MCF 10A (cell line): Measurements from ENCODE around the gene TCEA2. TPM values are rescaled to one million over a fixed set of nuclear protein-coding genes. Genes with fewer than 3 reads are reported as not detected.

Experiments used
- BruUV-seq: library from RNA; stranded (reverse); fragments of 400-500 nt; replicated peaks from 2 replicates; lab custom pipeline; 2021; lab: Mats Ljungman, UMichigan
- CTCF ChIA-PET: fragments of 300-600 bp; sonication (Branson Sonifier 250); formaldehyde crosslinking; extraction: SDS; loops from one replicate; lab custom pipeline; 2021; ENCODE audit warnings: antibody characterized with exemption, inconsistent platforms; lab: Yijun Ruan, JAX
- POLR2A ChIA-PET: fragments of 300-600, 350-650 bp; sonication (Branson Sonifier 250); formaldehyde crosslinking; extraction: SDS; loops from one replicate; lab custom pipeline; 2020; ENCODE audit warnings: antibody characterized with exemption, inconsistent platforms; lab: Yijun Ruan, JAX
- DNase-seq: peaks from one replicate; pipeline ENCODE4 v3.0.0-alpha.2; 2018; ENCODE audit not compliant: unreplicated experiment
- H3K27ac Mint-ChIP-seq: one replicate; pipeline ENCODE4 v1.8.0; 2022; ENCODE audit warnings: mild to moderate bottlenecking, low read depth, mixed read lengths; ENCODE audit not compliant: unreplicated experiment
- H3K27me3 Mint-ChIP-seq: one replicate; pipeline ENCODE4 v1.8.0; 2022; ENCODE audit warnings: mixed read lengths; ENCODE audit not compliant: insufficient read depth, unreplicated experiment
- H3K36me3 Mint-ChIP-seq: one replicate; pipeline ENCODE4 v1.8.0; 2022; ENCODE audit warnings: mild to moderate bottlenecking, moderate library complexity, mixed read lengths; ENCODE audit not compliant: insufficient read depth, unreplicated experiment
- H3K4me1 Mint-ChIP-seq: one replicate; pipeline ENCODE4 v1.8.0; 2022; ENCODE audit warnings: mixed read lengths; ENCODE audit not compliant: insufficient read depth, unreplicated experiment
- H3K4me3 Mint-ChIP-seq: one replicate; pipeline ENCODE4 v1.8.0; 2022; ENCODE audit warnings: mild to moderate bottlenecking, moderate library complexity, mixed read lengths; ENCODE audit not compliant: unreplicated experiment
- H3K9me3 Mint-ChIP-seq: one replicate; pipeline ENCODE4 v1.8.0; 2022; ENCODE audit warnings: mixed read lengths; ENCODE audit not compliant: unreplicated experiment
- intact Hi-C: fragments of 100-400 bp; cut with micrococcal nuclease; formaldehyde crosslinking; loops from 2 replicates; pipeline ENCODE4 v1.14.1; 2022
- total RNA-seq: library from RNA; stranded (reverse); gene quantifications from 2 replicates; pipeline ENCODE4 v1.2.3, GENCODE V29; 2022
- TF ChIP-seq, protein P1 (sequence below): fragments of 200-600 bp; IDR thresholded peaks from one replicate; pipeline ENCODE4 v1.8.0; 2022; ENCODE audit warnings: antibody characterized with exemption, mild to moderate bottlenecking; ENCODE audit not compliant: unreplicated experiment

The TCEA2 gene
- total RNA-seq, 1 experiment from 2014 or later, result 30.8 TPM

DNA sequence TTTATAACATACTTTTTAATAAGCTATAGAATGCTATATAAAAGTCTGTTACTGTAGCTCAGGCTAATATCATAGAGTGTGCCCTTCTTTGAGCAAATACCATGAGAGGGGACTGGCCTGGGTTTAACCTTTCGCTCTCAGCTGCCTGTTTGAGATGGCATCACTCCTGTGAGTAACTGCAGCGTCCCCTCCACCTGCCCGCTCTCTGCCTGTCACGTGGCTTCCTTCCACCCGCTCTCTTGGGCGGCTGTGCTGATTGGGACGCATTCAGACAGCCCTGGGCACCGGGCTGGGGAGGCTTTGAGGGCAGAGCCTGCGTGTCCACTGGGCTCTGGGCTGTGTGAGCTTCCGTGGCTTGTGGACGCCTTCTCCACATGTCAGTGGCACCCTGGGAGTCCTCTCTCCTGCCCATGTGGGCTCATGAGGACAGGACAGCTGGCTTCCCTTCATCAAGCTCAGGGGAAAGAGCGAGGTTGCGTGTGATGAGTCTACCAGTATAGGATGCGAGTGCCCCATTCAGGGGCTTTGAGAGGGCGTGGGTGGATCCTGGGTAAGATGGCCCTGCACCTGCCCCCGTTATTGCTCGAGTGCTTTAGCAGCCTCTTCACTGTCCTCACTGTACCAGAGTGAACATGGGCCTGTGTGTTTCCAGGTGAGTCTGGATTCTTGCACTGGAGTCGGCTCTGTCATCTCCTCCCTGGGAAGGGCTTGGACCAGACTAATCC is 37.7 kb upstream of the TCEA2 start:
- intact Hi-C loops, result no loop called here
- Mint-ChIP-seq H3K27me3 (no peaks in the 10 kb centered on the region), H3K4me3 (no peak overlapping the region), H3K4me1 (no peaks in the 10 kb centered on the region), H3K27ac (no peak overlapping the region), H3K36me3 (peaks cover 84% of the 10 kb centered on the region), H3K9me3 (no peaks in the 10 kb centered on the region)
- CTCF ChIA-PET, result interaction anchor here (0.6 to 1.5 kb wide), 3 partner anchors 13 to 529 kb away, joined by 3 to 10 read pairs (median 3); no protein-coding TSS in a partner anchor
- no peak for DNase-seq
- BruUV-seq, result no TSS peak
- POLR2A ChIA-PET, result interaction anchor here (1.0 kb wide), 1 partner anchor 54 kb away, joined by 4 read pairs; the partner anchor contains the start of genes OPRL1 and RGS19
- TF ChIP-seq, protein P1, sequence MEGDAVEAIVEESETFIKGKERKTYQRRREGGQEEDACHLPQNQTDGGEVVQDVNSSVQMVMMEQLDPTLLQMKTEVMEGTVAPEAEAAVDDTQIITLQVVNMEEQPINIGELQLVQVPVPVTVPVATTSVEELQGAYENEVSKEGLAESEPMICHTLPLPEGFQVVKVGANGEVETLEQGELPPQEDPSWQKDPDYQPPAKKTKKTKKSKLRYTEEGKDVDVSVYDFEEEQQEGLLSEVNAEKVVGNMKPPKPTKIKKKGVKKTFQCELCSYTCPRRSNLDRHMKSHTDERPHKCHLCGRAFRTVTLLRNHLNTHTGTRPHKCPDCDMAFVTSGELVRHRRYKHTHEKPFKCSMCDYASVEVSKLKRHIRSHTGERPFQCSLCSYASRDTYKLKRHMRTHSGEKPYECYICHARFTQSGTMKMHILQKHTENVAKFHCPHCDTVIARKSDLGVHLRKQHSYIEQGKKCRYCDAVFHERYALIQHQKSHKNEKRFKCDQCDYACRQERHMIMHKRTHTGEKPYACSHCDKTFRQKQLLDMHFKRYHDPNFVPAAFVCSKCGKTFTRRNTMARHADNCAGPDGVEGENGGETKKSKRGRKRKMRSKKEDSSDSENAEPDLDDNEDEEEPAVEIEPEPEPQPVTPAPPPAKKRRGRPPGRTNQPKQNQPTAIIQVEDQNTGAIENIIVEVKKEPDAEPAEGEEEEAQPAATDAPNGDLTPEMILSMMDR, result no peak

DNA sequence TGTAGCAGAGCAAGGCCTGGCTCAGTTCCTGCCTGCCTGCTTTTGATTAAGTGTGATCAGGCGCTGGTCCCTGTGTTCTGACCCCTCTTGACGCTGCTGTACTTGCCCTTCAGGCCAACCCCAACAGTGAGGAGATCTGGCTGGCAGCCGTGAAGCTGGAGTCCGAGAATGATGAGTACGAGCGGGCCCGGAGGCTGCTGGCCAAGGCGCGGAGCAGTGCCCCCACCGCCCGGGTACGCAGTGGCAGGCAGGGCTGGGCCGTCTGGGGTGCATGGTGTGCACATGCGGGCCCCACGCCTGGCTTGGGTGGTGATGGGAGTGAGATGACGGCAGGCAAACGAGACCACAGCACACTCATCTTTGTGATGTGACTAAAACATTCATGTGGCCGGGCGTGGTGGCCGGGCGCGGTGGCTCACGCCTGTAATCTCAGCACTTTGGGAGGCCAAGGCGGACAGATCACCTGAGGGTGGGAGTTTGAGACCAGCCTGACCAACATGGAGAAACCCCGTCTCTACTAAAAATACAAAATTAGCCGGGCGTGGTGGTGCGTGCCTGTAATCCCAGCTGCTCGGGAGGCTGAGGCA is 37.1 kb upstream of the TCEA2 start:
- POLR2A ChIA-PET, result no interaction called here
- no TSS peak for BruUV-seq
- no peak overlapping the region for H3K4me3 Mint-ChIP-seq

DNA sequence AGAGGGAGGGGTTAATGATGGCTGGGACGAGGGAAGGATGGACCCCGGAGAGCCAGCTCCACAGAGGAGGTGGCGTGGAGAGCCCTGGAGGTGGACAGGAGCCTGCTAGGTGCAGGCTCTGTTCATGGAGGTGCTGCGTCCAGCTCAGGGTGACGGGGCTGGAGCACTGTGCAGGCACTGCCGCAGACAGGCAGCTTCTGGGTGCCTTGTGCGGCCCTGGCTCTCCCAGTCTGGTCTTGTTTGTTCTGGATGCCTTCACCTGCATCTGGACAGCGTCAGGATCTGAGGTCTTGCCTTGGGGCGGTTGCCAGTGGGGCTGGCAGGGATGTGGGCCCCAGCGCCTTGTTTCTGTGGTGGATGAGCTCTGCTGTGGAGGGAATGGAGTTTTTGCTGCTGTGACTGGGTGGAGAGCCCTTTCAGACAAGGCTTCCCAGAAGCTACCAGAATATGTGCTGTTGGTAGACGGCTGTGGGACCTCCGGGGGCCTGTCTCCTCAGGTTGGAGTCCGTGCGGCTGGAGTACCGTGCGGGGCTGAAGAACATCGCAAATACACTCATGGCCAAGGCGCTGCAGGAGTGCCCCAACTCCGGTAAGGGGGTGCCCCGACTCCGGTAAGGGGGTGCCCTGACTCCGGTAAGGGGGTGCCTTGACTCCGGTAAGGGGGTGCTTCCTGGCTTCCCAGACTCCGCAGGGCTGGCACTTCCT is 34.9 kb upstream of the TCEA2 start:
- CTCF ChIA-PET, result interaction anchor here (0.9 to 2.9 kb wide), 4 partner anchors 10 to 242 kb away, joined by 3 to 38 read pairs (median 4); no protein-coding TSS in a partner anchor
- H3K27ac Mint-ChIP-seq, result no peak overlapping the region
- POLR2A ChIA-PET, result interaction anchor here (0.9 to 1.3 kb wide), 2 partner anchors 46 to 47 kb away, joined by 3 read pairs; partner anchors contain the start of gene PRPF6

More for the DNA sequence above, 37.1 kb upstream of the TCEA2 start:
- DNase-seq, result no peak
- intact Hi-C loops, result no loop called here
- Mint-ChIP-seq H3K36me3 (peaks cover 86% of the 10 kb centered on the region), H3K4me1 (no peaks in the 10 kb centered on the region), H3K27me3 (no peaks in the 10 kb centered on the region), H3K9me3 (no peaks in the 10 kb centered on the region), H3K27ac (no peak overlapping the region)
- TF ChIP-seq, protein P1, result no peak
- CTCF ChIA-PET, result no interaction called here

More for the DNA sequence above, 34.9 kb upstream of the TCEA2 start:
- Mint-ChIP-seq H3K27me3 (no peaks in the 10 kb centered on the region), H3K9me3 (no peaks in the 10 kb centered on the region), H3K4me1 (no peaks in the 10 kb centered on the region), H3K4me3 (no peak overlapping the region), H3K36me3 (peaks cover 90% of the 10 kb centered on the region)
- TF ChIP-seq, protein P1, result no peak
- no peak for DNase-seq
- BruUV-seq, result no TSS peak
- intact Hi-C loops, result no loop called here
